HG03135 (cell line): Measurements from ENCODE around the gene TRIM63.

Experiments
- ATAC-seq: cut with Tn5 transposase; IDR thresholded peaks from one replicate; pipeline ENCODE4 v1.9.1; 2021; ENCODE audit warnings: mild to moderate bottlenecking, moderate library complexity; ENCODE audit not compliant: unreplicated experiment

The TRIM63 gene

DNA sequence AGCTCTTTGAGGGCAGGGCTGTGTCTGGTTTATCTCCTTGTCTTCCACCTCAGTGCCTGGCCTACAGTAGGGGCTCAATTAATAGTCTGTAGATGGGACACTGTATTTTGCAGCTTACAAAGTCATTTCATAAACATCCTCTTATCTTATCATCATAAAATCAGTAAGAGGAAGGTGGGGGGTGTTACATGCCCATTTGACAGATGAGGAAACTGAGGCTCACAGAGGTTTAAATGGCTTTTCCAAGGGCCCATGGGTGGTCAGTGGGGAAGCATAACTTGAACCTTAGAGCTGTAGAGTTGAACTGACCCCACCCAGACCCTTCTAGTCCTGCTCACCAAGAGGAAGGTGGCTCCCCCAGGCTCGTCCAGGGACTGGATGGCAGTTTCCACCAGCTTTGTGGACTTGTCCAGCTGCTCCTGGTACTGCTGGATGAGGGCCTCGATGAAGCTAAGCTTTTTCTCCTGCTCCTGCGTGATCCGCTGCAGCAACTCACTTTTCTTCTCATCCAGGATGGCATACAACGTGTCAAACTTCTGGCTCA is 9.3 kb downstream of the TRIM63 start:
- no peak for ATAC-seq

DNA sequence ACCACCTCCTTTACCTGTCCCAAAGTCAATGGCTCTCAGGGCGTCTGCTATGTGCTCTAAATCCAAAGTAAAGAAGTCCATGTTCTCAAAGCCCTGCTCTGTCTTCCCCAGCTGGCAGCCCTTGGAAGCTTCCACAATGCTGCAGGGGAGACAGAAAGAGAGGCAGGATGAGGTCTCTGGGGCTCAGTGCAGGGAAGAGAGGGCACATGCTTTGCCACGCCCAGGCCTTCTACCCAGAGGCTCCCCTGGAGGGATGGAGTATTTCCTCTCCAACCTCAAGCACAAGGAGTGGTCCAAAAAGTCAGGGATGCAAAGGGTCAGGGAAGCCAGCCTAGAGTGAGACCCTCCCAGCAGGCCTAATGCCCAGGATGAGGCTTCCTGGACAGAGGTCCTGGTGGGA is 10.2 kb downstream of the TRIM63 start:
- ATAC-seq, result no peak

DNA sequence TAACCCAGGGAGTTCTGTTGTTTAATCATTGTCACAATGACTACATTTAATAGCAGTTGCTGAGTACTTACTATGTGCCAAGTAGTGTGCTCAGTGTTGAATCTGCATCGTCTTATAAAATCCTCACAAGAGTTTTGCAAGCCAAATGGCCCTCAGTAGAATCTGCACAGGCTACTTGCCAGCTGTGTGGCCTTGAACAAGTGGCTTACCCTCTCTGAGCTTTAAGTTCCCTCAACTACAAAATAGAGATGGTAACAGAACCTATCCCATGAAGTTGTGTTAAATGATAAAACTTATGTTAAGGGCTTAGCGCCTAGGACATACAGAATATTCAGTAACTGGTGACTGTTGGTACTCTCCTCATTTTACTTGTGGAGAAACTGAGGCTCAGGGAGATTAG is 12.4 kb downstream of the TRIM63 start:
- ATAC-seq, result no peak

GRCh38 chr1:26053718-26054560 is 13.5 kb downstream of the TRIM63 start:
- no peak for ATAC-seq

GRCh38 chr1:26050248-26050640 is 17.2 kb downstream of the TRIM63 start:
- ATAC-seq, result no peak

GRCh38 chr1:26049531-26050247 is 17.7 kb downstream of the TRIM63 start:
- no peak for ATAC-seq

GRCh38 chr1:26047278-26047874 is 20.1 kb downstream of the TRIM63 start:
- ATAC-seq, result no peak

DNA sequence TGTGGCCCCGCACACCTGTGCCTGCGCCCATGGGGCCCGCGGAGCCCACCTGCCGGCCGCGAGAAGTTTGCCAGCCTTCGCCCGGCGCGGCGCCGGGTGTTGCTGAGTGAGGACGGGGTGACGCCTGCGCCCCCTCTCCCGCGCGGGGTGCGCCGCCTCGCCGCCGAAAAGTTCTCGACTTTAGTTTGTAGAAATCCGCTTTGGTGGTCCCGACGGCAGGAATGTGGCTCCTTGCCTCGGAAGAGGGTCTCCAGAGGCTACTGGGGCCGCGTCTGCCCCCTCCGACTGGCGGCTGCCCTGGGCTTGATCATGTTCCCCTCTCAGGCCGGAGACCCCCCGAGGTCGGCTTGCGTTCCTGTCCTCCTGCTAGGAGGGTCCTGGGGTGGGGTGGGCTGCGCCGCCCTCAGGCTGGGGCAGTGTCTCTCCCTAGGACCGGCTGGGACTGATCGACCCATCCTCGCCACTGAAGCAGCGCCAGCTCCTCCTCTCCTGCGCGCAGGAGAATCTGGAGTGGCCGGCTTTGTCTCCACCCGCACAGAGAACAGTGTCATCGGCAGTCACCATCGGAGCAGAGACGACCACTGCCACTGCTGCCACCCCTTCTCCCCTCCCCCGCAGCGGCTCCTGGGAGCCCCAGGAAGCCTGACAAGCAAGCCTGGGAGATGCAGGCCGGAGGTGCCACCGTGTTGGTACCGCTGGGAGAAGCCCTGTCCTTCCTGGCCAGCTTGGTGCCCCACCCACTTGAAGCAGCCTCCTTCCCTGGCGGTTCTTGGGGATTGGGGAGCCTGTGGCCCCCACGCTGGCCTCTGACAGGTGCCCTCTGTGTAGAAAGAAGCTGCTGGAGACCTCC is 21.0 kb downstream of the TRIM63 start:
- ATAC-seq, result no peak

- no peak for ATAC-seq
These were observed 21.6 kb downstream of the TRIM63 start, which contains the start of gene SLC30A2 for GRCh38 chr1:26045722-26046245. TSS of gene SLC30A2 (minus strand) at chr1:26046118. CDS start at chr1:26045896, 222 bp downstream.

- ATAC-seq, result no peak
These were observed 22.3 kb downstream of the TRIM63 start for GRCh38 chr1:26044971-26045721.

GRCh38 chr1:26044414-26044813 is 23.0 kb downstream of the TRIM63 start:
- no peak for ATAC-seq

- ATAC-seq, result no peak
These were observed 23.7 kb downstream of the TRIM63 start for GRCh38 chr1:26043765-26044164.

- ATAC-seq, result no peak
These were observed 25.5 kb downstream of the TRIM63 start for GRCh38 chr1:26041978-26042377.

DNA sequence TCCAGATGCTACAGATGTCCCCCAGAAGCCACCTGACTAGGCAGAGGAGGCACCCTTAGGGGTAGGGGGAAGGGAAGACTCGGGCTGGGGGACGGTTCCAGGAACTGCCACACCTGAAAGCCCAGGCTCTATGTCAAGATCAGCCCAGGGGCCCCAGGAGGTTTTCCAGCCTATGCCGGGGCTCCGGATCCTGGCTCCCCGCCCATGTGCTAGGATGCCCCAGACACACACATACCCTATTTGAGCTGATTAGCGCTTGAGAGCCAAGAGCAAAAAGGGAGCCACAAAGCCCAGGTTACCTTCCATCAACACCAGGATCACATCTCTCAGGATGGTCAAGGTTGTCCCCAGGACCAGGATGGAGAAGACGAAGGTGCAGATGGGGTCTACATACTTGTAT is 26.0 kb downstream of the TRIM63 start:
- ATAC-seq, result no peak

DNA sequence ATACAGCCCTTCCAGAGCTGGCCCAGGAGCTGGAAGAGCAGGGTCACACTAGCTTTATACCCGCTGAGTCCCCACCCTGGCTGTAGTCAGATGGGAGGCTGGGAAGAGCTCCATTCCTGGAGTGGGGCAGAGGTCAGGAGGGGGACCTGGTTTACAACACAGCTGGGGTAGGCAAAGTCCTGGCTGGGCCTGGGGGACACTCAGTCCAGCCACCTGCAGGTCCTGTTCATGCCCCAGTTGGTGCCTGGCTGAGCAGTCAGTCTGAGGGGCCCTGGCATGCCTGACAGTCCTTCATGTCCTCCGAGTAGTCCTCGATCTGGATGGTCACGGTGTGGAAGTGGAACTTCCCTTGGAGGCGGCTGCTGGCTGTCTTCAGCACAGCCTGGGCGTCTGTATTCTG is 28.5 kb downstream of the TRIM63 start:
- ATAC-seq, result no peak

- no peak for ATAC-seq
These were observed 29.0 kb downstream of the TRIM63 start for GRCh38 chr1:26038477-26038876.

DNA sequence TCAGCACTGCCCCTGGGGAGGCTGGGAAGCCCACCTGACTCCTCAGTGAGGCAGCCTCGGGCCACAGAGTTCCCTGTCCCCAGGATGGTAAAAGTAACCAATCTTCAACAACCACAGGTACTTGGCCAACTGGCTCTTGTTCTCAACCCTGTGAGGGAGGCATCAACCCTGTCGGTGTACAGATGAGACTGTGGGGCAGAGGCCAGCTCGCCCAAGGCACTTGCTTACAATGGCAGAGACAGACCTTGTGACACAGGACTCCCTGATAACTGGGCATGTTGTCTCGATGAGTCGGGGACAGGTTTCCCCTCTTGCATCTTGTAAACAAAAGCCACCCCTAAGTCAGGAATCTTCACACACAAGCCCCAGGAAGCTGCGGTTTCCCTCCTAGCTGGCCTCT is 29.5 kb downstream of the TRIM63 start:
- no peak for ATAC-seq

- no peak for ATAC-seq
These were observed 30.6 kb downstream of the TRIM63 start for GRCh38 chr1:26036756-26037281.

DNA sequence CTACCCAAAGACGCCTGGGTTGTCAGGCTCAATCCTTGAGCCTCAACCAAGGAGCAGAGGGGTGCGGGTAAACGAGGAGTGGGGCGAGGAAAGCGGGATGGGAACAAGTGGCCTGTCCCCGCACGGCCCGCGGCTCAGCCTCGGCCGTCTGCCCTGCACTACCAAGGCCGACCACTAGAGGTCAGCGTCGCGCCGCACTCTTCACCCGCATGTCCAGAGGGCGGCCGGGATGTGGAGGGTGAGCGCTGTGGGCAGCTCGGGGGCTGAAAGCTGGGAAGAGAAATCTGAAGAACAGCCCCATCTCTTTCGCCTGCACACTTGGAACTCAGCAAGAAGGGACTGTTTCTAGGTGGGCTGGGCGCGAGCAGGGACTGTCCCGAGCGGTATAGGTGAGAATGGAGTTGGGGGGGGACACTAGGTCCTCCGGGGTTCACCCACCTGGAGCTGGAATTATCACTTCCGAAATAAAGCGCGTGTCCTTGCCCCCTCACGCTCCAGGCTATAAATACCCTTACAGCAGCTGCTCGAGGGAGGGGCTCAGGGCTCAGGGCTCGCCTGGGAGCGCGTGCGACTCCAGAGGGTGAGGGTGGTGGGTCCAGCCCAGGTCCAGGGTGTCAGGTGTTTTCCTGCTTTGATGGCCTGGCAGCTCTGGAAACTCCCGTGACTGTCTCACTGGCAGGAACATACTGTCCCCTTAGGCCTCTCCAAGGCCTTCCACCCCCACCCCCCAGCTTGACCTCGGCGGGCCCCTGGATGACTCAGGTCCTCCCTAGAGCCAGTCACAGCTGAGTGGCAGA is 31.3 kb downstream of the TRIM63 start:
- peak; percentile 63 for ATAC-seq
